Omental fat pad (tissue), 4 donors: ENCODE results near the gene PIK3C2B. TPM values are rescaled to one million over a fixed set of nuclear protein-coding genes. Genes with fewer than 3 reads are reported as not detected.

ENCODE experiments used
- ATAC-seq: fragments of 150-250 bp; one replicate; pipeline ENCODE4 v1.9.1; 2016; ENCODE audit warnings: mild to moderate bottlenecking, moderate library complexity; ENCODE audit not compliant: low FRiP score
- DNase-seq: peaks from one replicate; pipeline ENCODE4 v3.0.0-alpha.2; 2019; ENCODE audit warnings: low spot score
- total RNA-seq, 4 donors: library from RNA; depleted of rRNA; stranded (reverse); fragments of >200 nt; gene quantifications; one replicate each; pipeline ENCODE4 v1.1.0, GENCODE V29; 2016
- TF ChIP-seq, protein P1 (sequence below), 3 donors: fragments of 450-650 bp; IDR thresholded peaks; one replicate each; pipeline ENCODE4 v1.5.1; 2016 to 2017; ENCODE audit warnings: antibody characterized with exemption in 3 of 3, mild to moderate bottlenecking in 3 of 3, moderate library complexity in 2 of 3

Gene PIK3C2B
- total RNA-seq, 4 donors from 2014 or later, result 17.2 to 42.4 (median 31.6) TPM

GRCh38 chr1:204453141-204453772, 41.3 kb downstream of the PIK3C2B start:
- DNase-seq (no peak), ATAC-seq (no peak)
- TF ChIP-seq, protein P1, sequence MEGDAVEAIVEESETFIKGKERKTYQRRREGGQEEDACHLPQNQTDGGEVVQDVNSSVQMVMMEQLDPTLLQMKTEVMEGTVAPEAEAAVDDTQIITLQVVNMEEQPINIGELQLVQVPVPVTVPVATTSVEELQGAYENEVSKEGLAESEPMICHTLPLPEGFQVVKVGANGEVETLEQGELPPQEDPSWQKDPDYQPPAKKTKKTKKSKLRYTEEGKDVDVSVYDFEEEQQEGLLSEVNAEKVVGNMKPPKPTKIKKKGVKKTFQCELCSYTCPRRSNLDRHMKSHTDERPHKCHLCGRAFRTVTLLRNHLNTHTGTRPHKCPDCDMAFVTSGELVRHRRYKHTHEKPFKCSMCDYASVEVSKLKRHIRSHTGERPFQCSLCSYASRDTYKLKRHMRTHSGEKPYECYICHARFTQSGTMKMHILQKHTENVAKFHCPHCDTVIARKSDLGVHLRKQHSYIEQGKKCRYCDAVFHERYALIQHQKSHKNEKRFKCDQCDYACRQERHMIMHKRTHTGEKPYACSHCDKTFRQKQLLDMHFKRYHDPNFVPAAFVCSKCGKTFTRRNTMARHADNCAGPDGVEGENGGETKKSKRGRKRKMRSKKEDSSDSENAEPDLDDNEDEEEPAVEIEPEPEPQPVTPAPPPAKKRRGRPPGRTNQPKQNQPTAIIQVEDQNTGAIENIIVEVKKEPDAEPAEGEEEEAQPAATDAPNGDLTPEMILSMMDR (IDR thresholded peaks at IDR 0.05), result no peak

DNA sequence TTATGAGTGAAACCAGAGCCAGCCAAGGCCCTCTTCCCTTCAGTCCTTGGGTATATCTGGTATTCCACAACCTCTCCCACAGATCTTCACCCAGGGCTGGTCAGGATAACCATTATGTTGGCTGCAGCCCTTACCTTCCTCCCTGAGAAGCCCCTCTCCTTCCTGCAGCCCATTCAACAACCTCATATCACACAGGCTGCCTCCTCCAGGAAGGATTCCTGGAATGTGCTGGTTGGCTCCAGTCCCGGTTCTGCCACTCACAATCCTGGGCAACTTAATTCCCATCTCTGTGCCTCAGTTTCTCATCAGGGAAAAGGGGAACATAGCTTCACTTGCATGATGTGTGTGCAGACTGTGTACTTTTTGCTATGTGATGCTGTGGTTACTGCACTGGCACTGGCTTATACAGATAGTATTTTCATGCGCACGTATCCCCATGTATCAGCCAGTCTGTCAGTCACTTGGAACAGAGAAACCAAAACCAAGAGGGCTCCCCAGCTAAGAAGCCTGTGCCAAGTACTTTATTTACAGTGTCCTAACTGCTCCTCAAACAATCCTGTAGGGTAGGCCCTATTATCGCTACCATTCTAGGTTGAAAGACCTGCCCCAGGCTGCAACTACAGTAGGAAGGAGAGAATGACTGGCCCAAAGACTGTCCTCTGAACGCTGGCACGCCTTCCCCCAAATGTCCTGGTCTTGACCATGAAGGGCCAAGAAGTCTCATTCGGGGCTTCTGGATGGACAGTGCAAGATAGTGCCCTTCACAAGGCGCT, 43.1 kb downstream of the PIK3C2B start:
- ATAC-seq (no peak), DNase-seq (no peak)
- TF ChIP-seq, protein P1 (IDR thresholded peaks at IDR 0.05), result no peak

DNA sequence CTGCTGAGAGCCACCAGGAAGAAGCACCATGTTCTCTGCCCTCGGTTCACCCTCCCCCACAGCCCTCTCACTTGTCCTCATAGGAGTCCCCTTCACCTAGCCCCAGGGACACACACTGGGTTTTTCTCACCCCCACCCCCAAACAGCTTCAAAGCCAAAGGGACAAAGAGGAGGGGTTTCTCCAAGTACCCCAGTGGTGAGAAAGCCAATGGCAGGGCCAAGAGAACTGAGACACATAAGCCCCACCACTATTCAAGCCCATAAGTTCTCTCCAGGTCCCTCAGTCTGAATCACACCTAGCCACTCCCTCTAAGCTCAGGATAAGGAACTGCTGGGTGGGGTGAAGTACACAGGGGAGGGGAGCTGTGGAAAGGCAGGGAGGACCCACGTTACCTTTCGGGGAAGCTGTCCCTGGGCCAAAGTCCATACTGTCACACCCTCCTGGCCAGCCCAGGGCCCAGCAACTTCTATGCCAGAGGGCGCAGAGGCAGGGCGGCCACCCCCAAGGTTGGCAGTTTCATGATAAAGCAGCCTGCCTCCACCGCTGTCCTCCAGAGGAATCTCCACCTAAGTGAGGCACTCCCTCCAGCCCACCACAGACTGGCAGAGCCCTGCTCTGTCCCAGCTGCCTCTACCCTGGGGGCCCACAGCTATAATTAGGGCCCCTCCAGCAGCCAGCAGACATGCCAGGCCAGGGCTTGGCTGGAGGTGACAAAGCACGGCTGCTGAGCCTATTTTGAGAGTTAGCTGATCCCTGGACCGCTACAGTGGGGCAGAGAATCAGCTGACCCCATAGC, 43.9 kb downstream of the PIK3C2B start:
- ATAC-seq, result peak; percentile 29

GRCh38 chr1:204449678-204450280, 44.8 kb downstream of the PIK3C2B start:
- TF ChIP-seq, protein P1 (IDR thresholded peaks at IDR 0.05), result no peak
- ATAC-seq (no peak), DNase-seq (no peak)

More for the DNA sequence above, 43.9 kb downstream of the PIK3C2B start:
- no peak for DNase-seq
- TF ChIP-seq, protein P1 (IDR thresholded peaks at IDR 0.05), result no peak

DNA sequence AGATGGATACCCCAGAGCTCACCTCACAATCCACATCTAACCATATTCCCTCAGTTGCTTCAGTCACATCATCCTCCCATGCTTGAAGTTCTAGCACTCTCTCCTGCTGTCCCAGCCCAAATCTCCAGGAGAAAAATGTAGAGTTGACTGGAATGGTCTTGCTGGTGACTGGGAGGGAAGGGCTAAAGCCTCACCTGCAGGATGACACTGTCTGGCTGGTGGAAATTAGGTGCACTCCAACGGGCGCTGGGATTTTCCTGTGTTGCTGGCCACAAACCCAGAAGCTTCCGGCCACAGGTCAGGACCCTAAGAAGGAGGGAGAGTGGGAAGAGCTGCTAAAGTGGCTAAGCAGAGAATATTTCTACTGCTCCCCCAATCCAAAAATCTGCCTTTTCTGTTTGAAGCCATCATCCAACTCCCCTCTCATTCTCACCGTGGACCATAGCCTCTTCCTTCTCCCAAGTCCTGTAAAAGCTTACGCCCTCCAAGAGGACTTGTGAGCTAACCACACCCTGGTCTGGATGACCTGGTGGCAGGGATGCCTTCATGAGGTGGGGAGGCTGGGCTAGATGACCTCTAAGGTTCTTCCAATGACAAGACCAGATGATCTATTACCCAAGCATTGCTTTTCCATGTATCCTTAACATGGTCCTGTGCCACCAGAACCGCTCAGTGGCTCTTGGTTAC, 45.5 kb downstream of the PIK3C2B start:
- no peak for ATAC-seq
- DNase-seq, result no peak
- TF ChIP-seq, protein P1 (IDR thresholded peaks at IDR 0.05), result no peak

GRCh38 chr1:204448344-204448964, 46.2 kb downstream of the PIK3C2B start:
- TF ChIP-seq, protein P1 (IDR thresholded peaks at IDR 0.05), result no peak
- ATAC-seq (no peak), DNase-seq (no peak)
